Left ventricle myocardium inferior (tissue), 1 donor: ENCODE data around the gene TLCD4. TPM values are rescaled to one million over a fixed set of nuclear protein-coding genes. Genes with fewer than 3 reads are reported as not detected.

Experiments used
- DNase-seq: peaks from one replicate; pipeline ENCODE4 v3.0.0-alpha.2; 2020
- H3K27ac ChIP-seq: fragments of 200-600 bp; replicated peaks from 2 replicates; pipeline ENCODE4 v1.8.0; 2021
- H3K27me3 ChIP-seq: fragments of 200-600 bp; 2 replicates; pipeline ENCODE4 v1.8.0; 2021; ENCODE audit warnings: low read depth
- H3K36me3 ChIP-seq: fragments of 200-600 bp; 2 replicates; pipeline ENCODE4 v1.8.0; 2021
- H3K4me1 ChIP-seq: fragments of 200-600 bp; 2 replicates; pipeline ENCODE4 v1.8.0; 2021
- H3K4me3 ChIP-seq: fragments of 200-600 bp; 2 replicates; pipeline ENCODE4 v1.8.0; 2021; ENCODE audit warnings: mild to moderate bottlenecking, moderate library complexity
- H3K9me3 ChIP-seq: fragments of 200-600 bp; replicated peaks from 2 replicates; pipeline ENCODE4 v1.8.0; 2021
- CTCF ChIP-seq: fragments of 200-600 bp; IDR thresholded peaks from 2 replicates; pipeline ENCODE4 v1.8.0; 2021; ENCODE audit warnings: antibody characterized with exemption, mild to moderate bottlenecking, borderline replicate concordance
- intact Hi-C: fragments of 100-400 bp; cut with micrococcal nuclease; formaldehyde crosslinking; loops from one replicate; pipeline ENCODE4 v1.11.0; 2022
- total RNA-seq: library from RNA; stranded (reverse); fragmentation: NEBNext Ultra II Directional; extraction: Animal tissue kit (Norgen Biotek cat#: 25700); gene quantifications from one replicate; pipeline ENCODE4 v1.2.1, GENCODE V29; 2021
- donor health status: DM: no; HTN: yes; CAD: no; lungs with severe emphysema.

The TLCD4 gene
- total RNA-seq, 1 donor from 2014 or later = 75.7 TPM

- peaks cover 24% of the 10 kb centered on the region for H3K4me1 ChIP-seq
- H3K9me3 ChIP-seq = no peaks in the 10 kb centered on the region
- no peak for TF ChIP-seq CTCF
- no peak overlapping the region for H3K27ac ChIP-seq
- DNase-seq = no peak
- H3K36me3 ChIP-seq = no peaks in the 10 kb centered on the region
- intact Hi-C loops = loop anchor here (10.0 kb wide), 1 partner anchor 121 kb away; the partner anchor contains the start of gene RWDD3
- no peak overlapping the region for H3K4me3 ChIP-seq
- H3K27me3 ChIP-seq = no peaks in the 10 kb centered on the region
Measured at GRCh38 chr1:95113684-95114083, 3.5 kb upstream of the TLCD4 start.

- DNase-seq = no peak
- intact Hi-C loops = loop anchor here (10.0 kb wide), 1 partner anchor 119 kb away; the partner anchor contains the start of gene RWDD3
- H3K27me3 ChIP-seq = no peaks in the 10 kb centered on the region
- peaks cover 41% of the 10 kb centered on the region for H3K4me1 ChIP-seq
- no peak overlapping the region for H3K4me3 ChIP-seq
- TF ChIP-seq CTCF = no peak
- H3K36me3 ChIP-seq = no peaks in the 10 kb centered on the region
- H3K9me3 ChIP-seq = no peaks in the 10 kb centered on the region
- no peak overlapping the region for H3K27ac ChIP-seq
Measured at GRCh38 chr1:95115708-95116137, 1.4 kb upstream of the TLCD4 start.

- intact Hi-C loops = loop anchor here (10.0 kb wide), 1 partner anchor 118 kb away; the partner anchor contains the start of gene RWDD3
- peak; percentile 69 for TF ChIP-seq CTCF
Measured at GRCh38 chr1:95116580-95117206, 462 bp upstream of the TLCD4 start.

GRCh38 chr1:95118067-95118499 is 928 bp downstream of the TLCD4 start:
- H3K4me3 ChIP-seq = peak overlapping the region; percentile 83
- peaks cover 52% of the 10 kb centered on the region for H3K4me1 ChIP-seq
- intact Hi-C loops = loop anchor here (10.0 kb wide), 1 partner anchor 117 kb away; the partner anchor contains the start of gene RWDD3
- DNase-seq = no peak
- no peaks in the 10 kb centered on the region for H3K27me3 ChIP-seq
- H3K9me3 ChIP-seq = no peaks in the 10 kb centered on the region
- H3K36me3 ChIP-seq = no peaks in the 10 kb centered on the region
- peak overlapping the region; percentile 92 for H3K27ac ChIP-seq
- TF ChIP-seq CTCF = no peak

More at GRCh38 chr1:95116580-95117206, 462 bp upstream of the TLCD4 start:
- Histone ChIP-seq H3K36me3 (no peaks in the 10 kb centered on the region), H3K9me3 (no peaks in the 10 kb centered on the region), H3K4me1 (peaks cover 44% of the 10 kb centered on the region), H3K4me3 (peak overlapping the region; percentile 83), H3K27ac (peak overlapping the region; percentile 92), H3K27me3 (no peaks in the 10 kb centered on the region)
- DNase-seq = peak; percentile 52

- Histone ChIP-seq H3K27ac (no peak overlapping the region), H3K9me3 (no peaks in the 10 kb centered on the region), H3K27me3 (no peaks in the 10 kb centered on the region), H3K4me3 (peak overlapping the region; percentile 83), H3K4me1 (peaks cover 52% of the 10 kb centered on the region), H3K36me3 (no peaks in the 10 kb centered on the region)
- intact Hi-C loops = loop anchor here (10.0 kb wide), 1 partner anchor 116 kb away; the partner anchor contains the start of gene RWDD3
- no peak for TF ChIP-seq CTCF
- DNase-seq = no peak
Measured at GRCh38 chr1:95118710-95119109, 1.6 kb downstream of the TLCD4 start.
